ENCODE data around the gene TSPAN4. TPM values are rescaled to one million over a fixed set of nuclear protein-coding genes. Genes with fewer than 3 reads are reported as not detected.

The TSPAN4 gene
- total and polyA plus RNA-seq, 3 donors from 2014 or later: 47.2 to 87.0 (median 49.1) TPM

DNA sequence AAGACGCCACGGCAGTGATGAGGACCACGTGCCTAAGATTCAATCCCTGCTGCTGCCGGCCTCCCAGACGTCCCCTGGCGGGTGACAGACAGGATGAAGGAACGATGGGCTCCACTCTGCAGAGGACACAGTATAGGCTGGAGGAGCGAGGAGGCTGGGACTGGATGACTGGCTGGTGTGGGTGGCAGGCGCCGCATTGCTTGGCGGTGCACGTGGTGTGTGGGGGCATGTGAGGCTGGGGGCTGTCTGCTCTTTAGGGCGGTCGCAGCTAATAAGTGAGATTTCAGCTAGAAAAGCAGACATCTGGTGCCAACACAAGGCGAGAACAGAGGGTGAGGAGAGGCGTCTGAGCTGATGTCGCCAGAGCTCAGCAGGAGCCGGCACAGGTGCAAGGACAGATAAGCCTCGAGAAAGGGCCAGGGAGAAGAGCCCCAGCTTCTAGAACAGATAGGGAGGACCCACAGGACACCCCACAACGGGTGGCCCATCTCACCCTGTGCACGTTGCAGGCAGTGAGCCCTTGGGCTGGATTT is 33.2 kb downstream of the TSPAN4 start:
- Histone ChIP-seq H3K36me3 (ENCODE audit: low read depth, missing control alignments) (no peaks in the 10 kb centered on the region), H3K9me3 (no peaks in the 10 kb centered on the region), H3K4me3 (no peak overlapping the region), H3K4me1 (no peaks in the 10 kb centered on the region), H3K27ac (no peak overlapping the region), H3K27me3 (no peaks in the 10 kb centered on the region)
- WGBS, 2 donors: 87 to 91% methylated on average over 21 of the region's 21 CpGs
- TF ChIP-seq POLR2A (IDR thresholded peaks at IDR 0.05) (no peak), CTCF (IDR thresholded peaks at IDR 0.05) (no peak)
- intact Hi-C loops (cut with DNase I; ENCODE audit: low total_unique reads): no loop called here
- no peak for DNase-seq

- Histone ChIP-seq H3K4me1 (no peaks in the 10 kb centered on the region), H3K4me3 (no peak overlapping the region), H3K27ac (no peak overlapping the region), H3K27me3 (no peaks in the 10 kb centered on the region), H3K36me3 (ENCODE audit: low read depth, missing control alignments) (no peaks in the 10 kb centered on the region), H3K9me3 (no peaks in the 10 kb centered on the region)
- 61% methylated on average over 12 of the region's 12 CpGs; no CpG with 5 or more reads in 1 of the 2 donors for WGBS, 2 donors
- intact Hi-C loops (cut with DNase I; ENCODE audit: low total_unique reads): no loop called here
- TF ChIP-seq POLR2A (IDR thresholded peaks at IDR 0.05) (no peak), CTCF (IDR thresholded peaks at IDR 0.05) (no peak)
- DNase-seq: peak; percentile 77
These were observed 33.9 kb downstream of the TSPAN4 start for GRCh38 chr11:876545-876944.

DNA sequence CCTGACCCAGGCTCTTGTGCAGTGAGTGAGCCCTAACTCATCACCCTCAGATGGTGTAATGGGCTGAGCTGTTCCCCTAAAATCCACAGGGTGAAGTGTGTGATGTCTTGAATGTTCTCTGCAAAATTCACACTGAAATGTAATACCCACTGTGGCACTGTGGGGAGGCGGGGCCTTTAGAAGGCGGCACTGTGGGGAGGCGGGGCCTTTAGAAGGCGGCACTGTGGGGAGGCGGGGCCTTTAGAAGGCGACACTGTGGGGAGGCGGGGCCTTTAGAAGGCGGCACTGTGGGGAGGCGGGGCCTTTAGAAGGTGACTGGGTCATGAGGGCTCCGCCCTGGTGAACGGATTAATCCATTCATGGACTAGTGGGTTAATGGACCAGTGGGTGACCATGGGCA is 34.9 kb downstream of the TSPAN4 start:
- H3K4me1 ChIP-seq: no peaks in the 10 kb centered on the region
- no peaks in the 10 kb centered on the region for H3K27me3 ChIP-seq
- DNase-seq: no peak
- 93 to 96% methylated on average over 10 to 11 of the region's 11 CpGs for WGBS, 2 donors
- no peaks in the 10 kb centered on the region for H3K9me3 ChIP-seq
- intact Hi-C loops (cut with DNase I; ENCODE audit: low total_unique reads): no loop called here
- TF ChIP-seq POLR2A (IDR thresholded peaks at IDR 0.05): no peak
- no peak for TF ChIP-seq CTCF (IDR thresholded peaks at IDR 0.05)
- no peak overlapping the region for H3K4me3 ChIP-seq
- no peak overlapping the region for H3K27ac ChIP-seq
- no peaks in the 10 kb centered on the region for H3K36me3 ChIP-seq (ENCODE audit: low read depth, missing control alignments)

GRCh38 chr11:880447-880846 is 37.8 kb downstream of the TSPAN4 start:
- Histone ChIP-seq H3K9me3 (no peaks in the 10 kb centered on the region), H3K4me3 (no peak overlapping the region), H3K27me3 (no peaks in the 10 kb centered on the region), H3K4me1 (no peaks in the 10 kb centered on the region), H3K36me3 (ENCODE audit: low read depth, missing control alignments) (no peaks in the 10 kb centered on the region), H3K27ac (no peak overlapping the region)
- TF ChIP-seq POLR2A (IDR thresholded peaks at IDR 0.05): no peak
- no peak for TF ChIP-seq CTCF (IDR thresholded peaks at IDR 0.05)
- intact Hi-C loops (cut with DNase I; ENCODE audit: low total_unique reads): no loop called here
- no peak for DNase-seq
- 93% methylated on average over 9 to 14 of the region's 14 CpGs for WGBS, 2 donors

- no peak for DNase-seq
- WGBS, 2 donors: 92% methylated on average over 10 to 14 of the region's 14 CpGs
- no peaks in the 10 kb centered on the region for H3K36me3 ChIP-seq (ENCODE audit: low read depth, missing control alignments)
- intact Hi-C loops (cut with DNase I; ENCODE audit: low total_unique reads): no loop called here
- TF ChIP-seq CTCF (IDR thresholded peaks at IDR 0.05): no peak
- no peak for TF ChIP-seq POLR2A (IDR thresholded peaks at IDR 0.05)
- H3K27me3 ChIP-seq: no peaks in the 10 kb centered on the region
- H3K27ac ChIP-seq: no peak overlapping the region
- H3K9me3 ChIP-seq: no peaks in the 10 kb centered on the region
- H3K4me1 ChIP-seq: no peaks in the 10 kb centered on the region
- H3K4me3 ChIP-seq: no peak overlapping the region
These were observed 39.9 kb downstream of the TSPAN4 start for GRCh38 chr11:882596-882995.

All from testis (tissue), 3 donors.